ENCODE results near the gene RAE1.

RAE1 gene

GRCh38 chr20:57420571-57421252 lies 69.7 kb downstream of the RAE1 start:
- DNase-seq, result no peak
- in situ Hi-C loops (cut with HindIII; ENCODE audit: low pct_ligation_motif_present, low pct_unique_long_range_greater_than_20kb, low sequenced_read_pairs), result no loop called here

- no peak for DNase-seq
- in situ Hi-C loops (cut with HindIII; ENCODE audit: low pct_ligation_motif_present, low pct_unique_long_range_greater_than_20kb, low sequenced_read_pairs), result no loop called here
These were observed 70.5 kb downstream of the RAE1 start for GRCh38 chr20:57421253-57422220.

GRCh38 chr20:57422254-57422653 lies 71.2 kb downstream of the RAE1 start:
- in situ Hi-C loops (cut with HindIII; ENCODE audit: low pct_ligation_motif_present, low pct_unique_long_range_greater_than_20kb, low sequenced_read_pairs), result no loop called here
- DNase-seq, result no peak

- no peak for DNase-seq
- in situ Hi-C loops (cut with HindIII; ENCODE audit: low pct_ligation_motif_present, low pct_unique_long_range_greater_than_20kb, low sequenced_read_pairs), result no loop called here
These were observed 74.3 kb downstream of the RAE1 start for GRCh38 chr20:57425150-57426013.

- in situ Hi-C loops (cut with HindIII; ENCODE audit: low pct_ligation_motif_present, low pct_unique_long_range_greater_than_20kb, low sequenced_read_pairs), result no loop called here
- DNase-seq, result no peak
These were observed 75.2 kb downstream of the RAE1 start for GRCh38 chr20:57426271-57426689.

- in situ Hi-C loops (cut with HindIII; ENCODE audit: low pct_ligation_motif_present, low pct_unique_long_range_greater_than_20kb, low sequenced_read_pairs), result no loop called here
These were observed 75.8 kb downstream of the RAE1 start for GRCh38 chr20:57426831-57427230.

GRCh38 chr20:57428324-57429158 lies 77.5 kb downstream of the RAE1 start:
- DNase-seq, result no peak
- in situ Hi-C loops (cut with HindIII; ENCODE audit: low pct_ligation_motif_present, low pct_unique_long_range_greater_than_20kb, low sequenced_read_pairs), result no loop called here

More at GRCh38 chr20:57426831-57427230, 75.8 kb downstream of the RAE1 start:
- DNase-seq, result no peak
